Endodermal cell (in vitro differentiated cells): ENCODE results near the gene ZNF335. TPM values are rescaled to one million over a fixed set of nuclear protein-coding genes. Genes with fewer than 3 reads are reported as not detected.

Experiments
- DNase-seq: peaks from one replicate; pipeline ENCODE4 v3.0.0-alpha.2; 2017
- H3K27ac ChIP-seq: 2 replicates; pipeline ENCODE4 v1.5.1; 2013; ENCODE audit warnings: mild to moderate bottlenecking, low read depth, low read length, moderate library complexity
- H3K27me3 ChIP-seq: 2 replicates; pipeline ENCODE4 v1.6.1; 2013; ENCODE audit warnings: mild to moderate bottlenecking, low read length, moderate library complexity; ENCODE audit not compliant: insufficient read depth, control insufficient read depth, poor library complexity, severe bottlenecking
- H3K36me3 ChIP-seq: 2 replicates; pipeline ENCODE4 v1.7.0; 2013; ENCODE audit warnings: mild to moderate bottlenecking, low read length, moderate library complexity; ENCODE audit not compliant: control insufficient read depth, insufficient read depth
- H3K4me1 ChIP-seq: one replicate; pipeline ENCODE4 v1.7.0; 2013; ENCODE audit warnings: low read length; ENCODE audit not compliant: control insufficient read depth, insufficient read depth
- H3K4me3 ChIP-seq: 2 replicates; pipeline ENCODE4 v1.5.1; 2013; ENCODE audit warnings: mild to moderate bottlenecking, low read length, moderate library complexity
- H3K9ac ChIP-seq: 2 replicates; pipeline ENCODE4 v1.6.1; 2013; ENCODE audit warnings: mild to moderate bottlenecking, low read length, moderate library complexity; ENCODE audit not compliant: poor library complexity, severe bottlenecking; ENCODE audit errors: extremely low read depth
- H3K9me3 ChIP-seq: 2 replicates; pipeline ENCODE4 v1.6.1; 2013; ENCODE audit warnings: mild to moderate bottlenecking, low read length, moderate library complexity; ENCODE audit not compliant: control insufficient read depth
- H3K27ac Mint-ChIP-seq: 2 replicates; pipeline ENCODE4 v1.8.0; 2020; ENCODE audit warnings: mixed read lengths
- H3K27me3 Mint-ChIP-seq: 2 replicates; pipeline ENCODE4 v1.8.0; 2021; ENCODE audit warnings: mild to moderate bottlenecking, mixed read lengths; ENCODE audit not compliant: insufficient read depth
- H3K36me3 Mint-ChIP-seq: 2 replicates; pipeline ENCODE4 v1.8.0; 2020; ENCODE audit warnings: low read depth, mixed read lengths
- H3K4me1 Mint-ChIP-seq: 2 replicates; pipeline ENCODE4 v1.8.0; 2020; ENCODE audit warnings: mixed read lengths
- H3K4me3 Mint-ChIP-seq: 2 replicates; pipeline ENCODE4 v1.8.0; 2020; ENCODE audit warnings: mild to moderate bottlenecking, moderate library complexity, mixed read lengths
- H3K9me3 Mint-ChIP-seq: 2 replicates; pipeline ENCODE4 v1.8.0; 2020; ENCODE audit warnings: mild to moderate bottlenecking, mixed read lengths
- WGBS, 2 experiments: methylation state at CpG; one replicate each; pipeline versions ENCODE4 v1.1.5 to v1.1.7; 2013; ENCODE audit warnings: missing lambda C conversion rate in 2 of 2, mixed read lengths in 1 of 2; ENCODE audit not compliant: insufficient coverage in 1 of 2, insufficient read length in 1 of 2; 5-methylcytosine and 5-hydroxymethylcytosine counted together
- total RNA-seq, 2 donors: library from RNA; stranded (reverse); fragmentation: NEBNext Ultra II Directional in 1 of 2; extraction: Animal tissue kit (Norgen Biotek cat#: 25700) in 1 of 2; gene quantifications; 2 replicates in 1 of 2; 3 replicates in 1 of 2; pipeline ENCODE4 v1.2.1, GENCODE V29; 2021
- TF ChIP-seq, protein P1 (sequence below): fragments of 200-600 bp; sonication (generic); conservative IDR thresholded peaks from 2 replicates; pipeline ENCODE4 v1.5.0; 2021; ENCODE audit warnings: antibody characterized with exemption, mild to moderate bottlenecking

The ZNF335 gene
- total RNA-seq, 2 donors from 2014 or later, result 18.3 to 21.0 TPM

- Histone ChIP-seq H3K27me3 (no peaks in the 10 kb centered on the region), H3K27ac (no peak overlapping the region), H3K4me1 (peaks cover 2% of the 10 kb centered on the region), H3K36me3 (peaks cover 64% of the 10 kb centered on the region), H3K4me3 (no peak overlapping the region), H3K9ac (no peak overlapping the region), H3K9me3 (no peaks in the 10 kb centered on the region)
- Mint-ChIP-seq H3K4me1 (peaks cover 4% of the 10 kb centered on the region), H3K36me3 (peaks cover 54% of the 10 kb centered on the region), H3K27me3 (peaks cover 9% of the 10 kb centered on the region), H3K27ac (no peak overlapping the region), H3K9me3 (no peaks in the 10 kb centered on the region), H3K4me3 (no peak overlapping the region)
- TF ChIP-seq, protein P1, sequence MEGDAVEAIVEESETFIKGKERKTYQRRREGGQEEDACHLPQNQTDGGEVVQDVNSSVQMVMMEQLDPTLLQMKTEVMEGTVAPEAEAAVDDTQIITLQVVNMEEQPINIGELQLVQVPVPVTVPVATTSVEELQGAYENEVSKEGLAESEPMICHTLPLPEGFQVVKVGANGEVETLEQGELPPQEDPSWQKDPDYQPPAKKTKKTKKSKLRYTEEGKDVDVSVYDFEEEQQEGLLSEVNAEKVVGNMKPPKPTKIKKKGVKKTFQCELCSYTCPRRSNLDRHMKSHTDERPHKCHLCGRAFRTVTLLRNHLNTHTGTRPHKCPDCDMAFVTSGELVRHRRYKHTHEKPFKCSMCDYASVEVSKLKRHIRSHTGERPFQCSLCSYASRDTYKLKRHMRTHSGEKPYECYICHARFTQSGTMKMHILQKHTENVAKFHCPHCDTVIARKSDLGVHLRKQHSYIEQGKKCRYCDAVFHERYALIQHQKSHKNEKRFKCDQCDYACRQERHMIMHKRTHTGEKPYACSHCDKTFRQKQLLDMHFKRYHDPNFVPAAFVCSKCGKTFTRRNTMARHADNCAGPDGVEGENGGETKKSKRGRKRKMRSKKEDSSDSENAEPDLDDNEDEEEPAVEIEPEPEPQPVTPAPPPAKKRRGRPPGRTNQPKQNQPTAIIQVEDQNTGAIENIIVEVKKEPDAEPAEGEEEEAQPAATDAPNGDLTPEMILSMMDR, result no peak
- 93 to 95% methylated on average over 13 to 17 of the region's 17 CpGs for WGBS, 2 experiments
- DNase-seq, result no peak
Measured at GRCh38 chr20:45907219-45907948, 64.6 kb downstream of the ZNF335 start.

DNA sequence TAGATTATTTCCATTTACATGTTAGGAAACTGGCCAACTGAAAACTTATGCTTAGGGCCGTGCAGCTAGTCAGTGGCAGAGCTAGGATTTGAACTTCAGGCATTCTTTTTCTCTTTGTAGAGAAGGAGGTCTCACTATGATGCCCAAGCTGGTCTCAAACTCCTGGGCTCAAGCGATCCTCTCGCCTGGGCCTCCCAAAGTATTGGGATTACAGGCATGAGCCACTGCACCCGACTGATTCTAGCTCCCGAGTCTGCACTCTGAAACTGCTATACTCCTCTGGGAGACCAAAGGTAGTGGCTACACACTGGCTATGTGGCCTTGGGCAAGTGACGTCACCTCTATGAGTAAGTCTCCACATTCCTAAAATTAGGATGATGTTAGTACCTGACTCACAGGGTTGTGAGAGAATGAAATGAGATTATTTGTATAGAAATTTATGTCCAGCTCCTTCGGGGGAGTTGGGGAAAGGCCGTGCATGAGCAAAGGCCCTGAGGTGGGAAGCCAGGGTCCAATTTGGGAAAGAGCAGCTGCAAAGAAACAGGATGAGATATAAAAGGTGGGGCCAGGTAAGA is 66.4 kb downstream of the ZNF335 start:
- H3K27me3 ChIP-seq, result no peaks in the 10 kb centered on the region
- no peak overlapping the region for H3K27ac ChIP-seq
- no peaks in the 10 kb centered on the region for H3K9me3 ChIP-seq
- Mint-ChIP-seq H3K9me3 (no peaks in the 10 kb centered on the region), H3K36me3 (peaks cover 57% of the 10 kb centered on the region), H3K4me1 (peaks cover 1% of the 10 kb centered on the region), H3K27me3 (peaks cover 7% of the 10 kb centered on the region), H3K4me3 (no peak overlapping the region), H3K27ac (no peak overlapping the region)
- TF ChIP-seq, protein P1, result no peak
- H3K4me1 ChIP-seq, result no peaks in the 10 kb centered on the region
- peaks cover 77% of the 10 kb centered on the region for H3K36me3 ChIP-seq
- no peak for DNase-seq
- H3K9ac ChIP-seq, result no peak overlapping the region
- H3K4me3 ChIP-seq, result no peak overlapping the region
- WGBS, 2 experiments, result 92 to 96% methylated on average over 7 to 8 of the region's 8 CpGs

- Histone ChIP-seq H3K36me3 (peaks cover 78% of the 10 kb centered on the region), H3K9me3 (no peaks in the 10 kb centered on the region), H3K27ac (no peak overlapping the region), H3K4me3 (no peak overlapping the region), H3K9ac (no peak overlapping the region), H3K4me1 (no peaks in the 10 kb centered on the region), H3K27me3 (no peaks in the 10 kb centered on the region)
- DNase-seq, result no peak
- Mint-ChIP-seq H3K36me3 (peaks cover 55% of the 10 kb centered on the region), H3K27me3 (peaks cover 7% of the 10 kb centered on the region), H3K27ac (no peak overlapping the region), H3K9me3 (no peaks in the 10 kb centered on the region), H3K4me1 (no peaks in the 10 kb centered on the region), H3K4me3 (no peak overlapping the region)
- 94 to 96% methylated on average over 11 to 16 of the region's 16 CpGs for WGBS, 2 experiments
- TF ChIP-seq, protein P1, result no peak
Measured at GRCh38 chr20:45904583-45905504, 67.2 kb downstream of the ZNF335 start.
